NT2/D1 (cell line): ENCODE results near the gene NFE2L1.
"Not testable (repeated sequence)": the region's sequence is repeated elsewhere in the genome, so short reads cannot be mapped to it uniquely, and the experiment has no call there.

ENCODE experiments used
- DNase-seq: peaks from one replicate; pipeline ENCODE4 v3.0.0-alpha.2; 2011; ENCODE audit warnings: low read depth, low spot score
- H3K27me3 ChIP-seq: 2 replicates; pipeline ENCODE4 v1.6.0; 2011; ENCODE audit warnings: mild to moderate bottlenecking; ENCODE audit not compliant: insufficient read length, insufficient read depth
- H3K36me3 ChIP-seq: 2 replicates; pipeline ENCODE4 v1.6.1; 2011; ENCODE audit warnings: mild to moderate bottlenecking, low read length, mixed read lengths; ENCODE audit not compliant: insufficient read depth, insufficient read length
- H3K4me1 ChIP-seq: 2 replicates; pipeline ENCODE4 v1.5.1; 2011; ENCODE audit not compliant: insufficient read depth, insufficient read length
- H3K4me3 ChIP-seq: 2 replicates; pipeline ENCODE4 v1.5.1; 2011; ENCODE audit warnings: low read depth; ENCODE audit not compliant: insufficient read length
- H3K9ac ChIP-seq: 2 replicates; pipeline ENCODE4 v1.6.0; 2011; ENCODE audit warnings: low read depth; ENCODE audit not compliant: insufficient read length
- H3K9me3 ChIP-seq: 2 replicates; pipeline ENCODE4 v1.5.1; 2011; ENCODE audit warnings: mild to moderate bottlenecking, low read length; ENCODE audit not compliant: insufficient read depth
- SUZ12 ChIP-seq: IDR thresholded peaks from 2 replicates; pipeline ENCODE4 v1.6.1; 2011; ENCODE audit not compliant: insufficient read length, insufficient read depth; ENCODE audit errors: extremely low read depth
- YY1 ChIP-seq: IDR thresholded peaks from 2 replicates; pipeline ENCODE4 v1.6.1; 2011; ENCODE audit not compliant: insufficient read length, insufficient read depth
- ZNF274 ChIP-seq: IDR thresholded peaks from 2 replicates; pipeline ENCODE4 v1.6.1; 2011; ENCODE audit warnings: mild to moderate bottlenecking, low read depth, low read length

NFE2L1 gene

DNA sequence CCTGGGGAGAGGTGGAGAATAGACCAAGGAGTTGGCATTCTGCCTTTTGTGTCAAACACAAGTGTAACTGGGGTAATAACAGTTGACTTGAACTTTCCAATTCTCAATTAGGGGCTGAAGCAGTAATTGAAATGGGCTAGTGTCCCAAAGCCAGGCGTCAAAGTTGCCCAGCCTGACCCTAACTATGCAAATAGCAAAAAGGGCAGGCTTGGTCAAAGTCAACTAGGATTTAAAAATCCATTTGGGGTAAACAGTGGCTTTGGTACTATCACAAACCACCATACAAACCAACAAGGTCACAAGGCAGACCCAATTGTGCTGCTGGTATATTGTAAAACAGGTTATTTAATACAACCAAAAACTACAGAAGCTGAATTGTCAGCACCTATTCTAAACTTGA is 18.0 kb downstream of the NFE2L1 start:
- TF ChIP-seq ZNF274 (no peak), YY1 (no peak), SUZ12 (no peak)
- Histone ChIP-seq H3K4me3 (no peak overlapping the region), H3K27me3 (no peaks in the 10 kb centered on the region), H3K9ac (no peak overlapping the region), H3K36me3 (peaks cover 66% of the 10 kb centered on the region), H3K9me3 (no peaks in the 10 kb centered on the region), H3K4me1 (no peaks in the 10 kb centered on the region)
- no peak for DNase-seq

- Histone ChIP-seq H3K36me3 (peaks cover 66% of the 10 kb centered on the region), H3K27me3 (no peaks in the 10 kb centered on the region), H3K4me1 (no peaks in the 10 kb centered on the region), H3K4me3 (no peak overlapping the region), H3K9ac (no peak overlapping the region), H3K9me3 (no peaks in the 10 kb centered on the region)
- TF ChIP-seq YY1, result no peak
- TF ChIP-seq SUZ12, result no peak
- no peak for TF ChIP-seq ZNF274
- DNase-seq, result no peak
These were observed 18.5 kb downstream of the NFE2L1 start for GRCh38 chr17:48066656-48067055.

GRCh38 chr17:48067245-48067644 is 19.1 kb downstream of the NFE2L1 start:
- DNase-seq, result no peak
- Histone ChIP-seq H3K4me1 (no peaks in the 10 kb centered on the region), H3K9ac (no peak overlapping the region), H3K4me3 (no peak overlapping the region), H3K9me3 (no peaks in the 10 kb centered on the region), H3K27me3 (no peaks in the 10 kb centered on the region), H3K36me3 (peaks cover 66% of the 10 kb centered on the region)
- no peak for TF ChIP-seq SUZ12
- no peak for TF ChIP-seq ZNF274
- no peak for TF ChIP-seq YY1

- not testable (repeated sequence) for H3K4me1 ChIP-seq, DNase-seq, H3K9me3 ChIP-seq, H3K9ac ChIP-seq, H3K27me3 ChIP-seq, H3K4me3 ChIP-seq
- H3K36me3 ChIP-seq, result peaks cover 63% of the 10 kb centered on the region
These were observed 19.6 kb downstream of the NFE2L1 start for GRCh38 chr17:48067808-48068207.

- TF ChIP-seq ZNF274 (no peak), YY1 (no peak), SUZ12 (no peak)
- Histone ChIP-seq H3K4me3 (no peak overlapping the region), H3K4me1 (no peaks in the 10 kb centered on the region), H3K36me3 (peaks cover 63% of the 10 kb centered on the region), H3K9ac (no peak overlapping the region), H3K9me3 (no peaks in the 10 kb centered on the region), H3K27me3 (no peaks in the 10 kb centered on the region)
- no peak for DNase-seq
These were observed 20.4 kb downstream of the NFE2L1 start for GRCh38 chr17:48068491-48068961.

DNA sequence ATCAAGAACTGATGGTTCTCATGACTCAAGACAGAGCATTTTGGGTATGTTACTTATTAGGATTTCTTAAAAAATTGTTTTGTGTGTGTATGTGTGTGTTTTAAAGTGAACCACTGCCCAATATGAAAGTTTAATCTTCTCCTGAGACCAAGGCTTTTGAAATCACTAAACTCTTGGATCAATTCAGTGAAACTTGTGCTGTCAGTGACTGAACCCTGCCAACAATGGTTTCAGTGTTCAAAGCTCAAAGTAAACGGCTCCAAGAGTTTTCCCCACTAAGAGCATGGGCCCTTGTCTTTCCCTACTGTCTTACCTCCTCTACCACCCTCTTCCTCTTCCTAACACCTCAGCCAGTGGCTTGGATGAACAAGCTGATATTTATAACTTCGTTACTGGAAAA is 22.0 kb downstream of the NFE2L1 start:
- no peaks in the 10 kb centered on the region for H3K9me3 ChIP-seq
- no peaks in the 10 kb centered on the region for H3K27me3 ChIP-seq
- H3K36me3 ChIP-seq, result peaks cover 71% of the 10 kb centered on the region
- H3K4me3 ChIP-seq, result no peak overlapping the region
- DNase-seq, result no peak
- H3K4me1 ChIP-seq, result no peaks in the 10 kb centered on the region
- H3K9ac ChIP-seq, result no peak overlapping the region
- no peak for TF ChIP-seq ZNF274
- no peak for TF ChIP-seq SUZ12
- TF ChIP-seq YY1, result no peak

- Histone ChIP-seq H3K27me3 (no peaks in the 10 kb centered on the region), H3K9ac (no peak overlapping the region), H3K9me3 (no peaks in the 10 kb centered on the region), H3K4me1 (no peaks in the 10 kb centered on the region), H3K4me3 (no peak overlapping the region), H3K36me3 (peaks cover 76% of the 10 kb centered on the region)
- no peak for DNase-seq
- no peak for TF ChIP-seq ZNF274
- TF ChIP-seq YY1, result no peak
- TF ChIP-seq SUZ12, result no peak
These were observed 23.5 kb downstream of the NFE2L1 start for GRCh38 chr17:48071654-48072053.

DNA sequence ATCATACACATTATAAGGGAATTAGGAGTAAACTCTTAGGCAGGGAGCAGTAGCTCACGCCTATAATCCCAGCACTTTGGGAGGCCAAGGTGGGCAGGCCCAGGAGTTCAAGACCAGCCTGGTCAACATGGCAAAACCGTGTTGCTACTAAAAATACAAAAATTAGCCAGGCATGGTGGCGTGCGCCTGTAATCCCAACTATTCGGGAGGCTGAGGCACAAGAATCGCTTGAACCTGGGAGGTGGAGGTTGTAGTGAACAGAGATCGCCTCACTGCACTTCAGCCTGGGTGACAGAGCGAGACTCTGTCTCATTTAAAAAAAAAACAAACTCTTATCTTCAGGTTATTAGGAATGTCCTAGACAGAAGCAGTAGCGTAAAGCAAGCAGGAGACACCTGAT is 24.7 kb downstream of the NFE2L1 start:
- H3K4me1 ChIP-seq, H3K9me3 ChIP-seq, H3K4me3 ChIP-seq, H3K27me3 ChIP-seq, H3K9ac ChIP-seq, DNase-seq: not testable (repeated sequence)
- H3K36me3 ChIP-seq, result peaks cover 79% of the 10 kb centered on the region

GRCh38 chr17:48073566-48074094 is 25.5 kb downstream of the NFE2L1 start:
- H3K9me3 ChIP-seq, H3K4me3 ChIP-seq, H3K4me1 ChIP-seq, H3K9ac ChIP-seq, H3K27me3 ChIP-seq, DNase-seq: not testable (repeated sequence)
- H3K36me3 ChIP-seq, result peaks cover 76% of the 10 kb centered on the region
